GM18505 (cell line): ENCODE data around the gene DPP8.

ENCODE experiments used
- ATAC-seq: cut with Tn5 transposase; IDR thresholded peaks from one replicate; pipeline ENCODE4 v1.9.1; 2021; ENCODE audit not compliant: unreplicated experiment
- POLR2A ChIP-seq: IDR thresholded peaks from 4 replicates; pipeline ENCODE4 v1.6.1; 2011; ENCODE audit warnings: borderline replicate concordance; ENCODE audit not compliant: insufficient read depth, insufficient read length; ENCODE audit errors: extremely low read depth

The DPP8 gene

GRCh38 chr15:65533057-65533756 lies 15.7 kb upstream of the DPP8 start:
- TF ChIP-seq POLR2A, result no peak
- no peak for ATAC-seq

GRCh38 chr15:65532738-65533051 lies 15.2 kb upstream of the DPP8 start:
- no peak for TF ChIP-seq POLR2A
- no peak for ATAC-seq

- peak; percentile 64 for ATAC-seq
- peak; percentile 71 for TF ChIP-seq POLR2A
These were observed 13.0 kb upstream of the DPP8 start, which contains the start of gene HACD3 for GRCh38 chr15:65530318-65531111. TSS of gene HACD3 (plus strand) at chr15:65530463. CDS start at chr15:65530632, 169 bp downstream.

GRCh38 chr15:65529762-65530317 lies 12.4 kb upstream of the DPP8 start:
- no peak for ATAC-seq

GRCh38 chr15:65528461-65529060 lies 11.1 kb upstream of the DPP8 start:
- no peak for ATAC-seq

More at GRCh38 chr15:65529762-65530317, 12.4 kb upstream of the DPP8 start:
- TF ChIP-seq POLR2A, result no peak

GRCh38 chr15:65525622-65526021 lies 8.1 kb upstream of the DPP8 start:
- ATAC-seq, result no peak
- no peak for TF ChIP-seq POLR2A

More at GRCh38 chr15:65528461-65529060, 11.1 kb upstream of the DPP8 start:
- no peak for TF ChIP-seq POLR2A

GRCh38 chr15:65524226-65524625 lies 6.7 kb upstream of the DPP8 start:
- TF ChIP-seq POLR2A, result no peak
- ATAC-seq, result no peak

- no peak for TF ChIP-seq POLR2A
- no peak for ATAC-seq
These were observed 3.9 kb upstream of the DPP8 start for GRCh38 chr15:65521350-65521749.

- TF ChIP-seq POLR2A, result no peak
- ATAC-seq, result no peak
These were observed 1.3 kb upstream of the DPP8 start for GRCh38 chr15:65518633-65519285.

GRCh38 chr15:65517866-65518207 lies 348 bp upstream of the DPP8 start:
- ATAC-seq, result no peak
- TF ChIP-seq POLR2A, result no peak

- no peak for TF ChIP-seq POLR2A
- no peak for ATAC-seq
These were observed 4.6 kb downstream of the DPP8 start for GRCh38 chr15:65512807-65513416.

- no peak for TF ChIP-seq POLR2A
- no peak for ATAC-seq
These were observed 5.3 kb downstream of the DPP8 start for GRCh38 chr15:65512189-65512588.

GRCh38 chr15:65509321-65509720 lies 8.2 kb downstream of the DPP8 start:
- ATAC-seq, result no peak
- TF ChIP-seq POLR2A, result no peak
